A172 (cell line): ENCODE measurements around the gene FAM168A. TPM values are rescaled to one million over a fixed set of nuclear protein-coding genes. Genes with fewer than 3 reads are reported as not detected.

Experiments
- DNase-seq: peaks from one replicate; pipeline ENCODE4 v3.0.0-alpha.2; 2015; ENCODE audit warnings: low spot score
- total RNA-seq: library from RNA; depleted of rRNA; stranded (reverse); fragments of >200 nt; shearing (Covaris generic); gene quantifications from 2 replicates; pipeline ENCODE4 v1.2.3, GENCODE V29; 2014; rRNA removed

FAM168A gene
- total RNA-seq, 1 experiment from 2014 or later, result 22.3 TPM

- DNase-seq, result no peak
Observed at GRCh38 chr11:73367482-73368024, 230.4 kb downstream of the FAM168A start.

- no peak for DNase-seq
Observed at GRCh38 chr11:73366953-73367352, 231.0 kb downstream of the FAM168A start.

GRCh38 chr11:73366265-73366610 lies 231.7 kb downstream of the FAM168A start:
- DNase-seq, result no peak

- no peak for DNase-seq
Observed at GRCh38 chr11:73365352-73366264, 232.3 kb downstream of the FAM168A start.

GRCh38 chr11:73363147-73363546 lies 234.8 kb downstream of the FAM168A start:
- no peak for DNase-seq

- no peak for DNase-seq
Observed at GRCh38 chr11:73361953-73362776, 235.7 kb downstream of the FAM168A start.

DNA sequence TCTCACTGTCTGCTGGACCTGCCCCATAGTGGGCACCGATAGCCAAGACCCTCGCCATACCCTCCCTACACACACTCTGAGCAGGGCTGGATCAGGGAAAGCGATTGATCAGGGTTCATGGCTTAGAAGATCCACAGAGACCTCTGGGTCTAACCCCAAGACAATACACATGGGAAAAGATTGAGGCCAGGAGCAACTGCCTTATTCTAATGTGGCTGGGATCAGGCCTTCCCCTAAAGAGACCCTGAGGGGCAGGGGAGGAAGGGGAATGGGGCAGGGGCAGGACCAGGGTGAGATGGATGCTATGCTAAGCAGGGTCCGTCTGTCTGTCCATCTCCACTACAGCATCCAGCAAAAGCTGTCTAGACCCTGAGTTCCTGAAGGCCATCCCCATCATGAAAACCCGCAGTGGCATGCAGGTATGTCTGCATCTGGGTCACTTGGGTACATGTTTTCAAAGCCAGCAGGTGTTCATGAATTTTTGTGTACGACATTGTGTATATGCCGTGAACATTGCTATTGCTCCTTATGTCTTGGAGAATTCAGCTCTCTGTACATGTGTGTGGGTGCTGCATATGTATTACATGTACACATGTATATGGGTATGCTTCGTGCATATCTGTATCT lies 237.1 kb downstream of the FAM168A start:
- no peak for DNase-seq

GRCh38 chr11:73359930-73360742 lies 237.8 kb downstream of the FAM168A start:
- DNase-seq, result no peak

DNA sequence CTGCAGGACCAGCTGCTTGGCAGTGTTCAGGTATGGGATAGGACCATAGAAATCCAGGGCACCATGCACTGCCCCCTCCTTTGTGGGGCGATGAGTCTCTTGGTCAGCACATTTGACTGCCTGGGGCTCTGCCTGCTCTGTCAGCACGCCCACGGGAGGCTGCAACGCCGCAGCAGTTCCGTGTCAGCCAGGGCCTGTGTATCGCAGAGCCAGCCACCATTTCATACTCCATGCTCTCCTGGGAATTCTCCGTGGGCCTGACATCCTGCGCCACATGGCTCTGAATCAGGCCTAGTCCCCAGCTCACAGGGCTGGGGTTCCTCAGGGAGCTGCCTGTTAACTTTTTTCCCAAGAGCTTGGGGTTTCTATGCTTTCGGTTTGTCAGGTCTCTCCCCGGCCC lies 238.6 kb downstream of the FAM168A start:
- DNase-seq, result no peak

DNA sequence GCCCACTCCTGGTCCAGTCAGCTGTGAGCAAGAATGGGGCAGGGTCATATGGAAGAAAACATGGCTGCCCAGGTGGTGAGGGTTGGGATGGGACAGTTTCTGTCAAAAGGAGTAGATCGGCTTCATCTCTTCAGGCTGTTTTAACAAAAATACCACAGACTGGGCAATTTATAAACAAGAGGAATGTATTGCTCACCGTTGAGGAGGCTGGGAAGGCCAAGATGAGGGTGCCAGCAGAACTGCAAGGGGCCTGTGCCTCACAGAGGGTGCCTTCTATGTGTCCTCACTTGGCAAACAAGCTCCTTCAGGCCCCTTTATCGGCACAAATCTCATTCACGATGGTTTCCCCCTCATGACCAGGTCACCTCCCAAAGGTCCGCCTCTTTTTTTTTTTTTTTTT lies 239.8 kb downstream of the FAM168A start:
- DNase-seq, result no peak

DNA sequence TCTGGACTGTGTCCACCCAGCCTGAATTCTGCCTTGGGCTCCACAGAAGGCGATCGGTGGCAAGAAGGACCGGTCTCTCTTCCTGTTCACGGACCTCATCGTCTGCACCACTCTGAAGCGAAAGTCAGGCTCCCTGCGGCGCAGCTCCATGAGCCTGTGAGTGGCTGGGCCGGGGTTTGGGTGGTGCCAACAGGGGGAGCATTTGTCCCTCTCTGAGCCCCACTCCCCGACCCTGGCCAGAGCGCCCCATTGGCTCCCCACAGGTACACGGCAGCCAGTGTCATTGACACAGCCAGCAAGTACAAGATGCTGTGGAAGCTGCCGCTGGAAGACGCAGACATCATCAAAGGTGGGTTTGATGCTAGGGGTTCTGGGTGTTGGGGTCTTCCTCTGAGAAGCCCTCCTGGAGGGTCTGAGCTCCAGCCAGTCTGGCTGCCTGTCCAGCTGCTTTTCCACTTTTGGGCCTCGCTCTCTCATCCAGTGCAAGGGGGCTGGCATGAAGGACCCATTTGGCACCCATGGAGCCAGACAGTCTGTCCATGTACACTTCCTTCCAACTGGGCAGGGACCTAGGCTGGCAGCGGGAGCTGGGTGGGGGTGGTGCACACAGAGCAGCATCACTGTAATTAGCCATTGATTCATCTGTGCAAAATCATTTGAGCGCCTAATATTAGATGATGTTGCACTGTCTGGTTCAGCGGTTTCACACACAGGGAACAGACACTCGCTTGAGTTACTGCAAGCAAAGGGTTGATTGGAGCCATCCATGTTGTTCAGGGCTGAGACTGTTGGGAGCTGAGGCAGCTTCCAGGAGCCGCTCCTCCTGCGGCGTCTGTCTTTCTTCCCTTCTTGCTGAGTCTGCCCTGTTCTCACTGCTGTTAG lies 240.7 kb downstream of the FAM168A start:
- DNase-seq, result no peak

GRCh38 chr11:73355109-73355508 lies 242.8 kb downstream of the FAM168A start:
- DNase-seq, result no peak

DNA sequence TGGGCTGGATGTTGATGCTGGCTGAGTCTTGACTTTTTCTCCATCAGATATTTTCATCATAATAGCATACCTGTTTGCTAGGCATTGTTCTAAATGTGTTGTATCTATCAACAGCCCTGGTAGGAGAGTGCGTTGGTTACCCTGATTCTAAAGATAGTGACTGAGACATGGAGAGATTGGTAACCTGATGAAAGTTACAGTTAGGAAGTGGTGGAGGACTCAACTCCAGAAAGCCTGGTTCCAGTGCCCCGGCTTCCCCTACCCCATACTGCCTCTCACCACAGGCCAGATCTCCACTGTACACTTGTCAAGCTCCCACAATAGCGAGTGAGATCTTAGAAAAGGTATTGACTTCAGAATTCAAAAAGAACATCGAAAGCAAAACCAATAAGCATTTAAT lies 244.5 kb downstream of the FAM168A start:
- no peak for DNase-seq

- DNase-seq, result peak; percentile 51
Observed at GRCh38 chr11:73350908-73351636, 246.8 kb downstream of the FAM168A start.

Other genes starting within 250 kb of the FAM168A start
- 15.5 and 17.0 TPM in 2 replicates for gene RELT, start 221.7 kb downstream of the FAM168A start, total RNA-seq
- gene PLEKHB1, start 48.5 kb upstream of the FAM168A start, total RNA-seq, result 6.2 and 10.2 TPM in 2 replicates
- gene RAB6A, start 163.0 kb upstream of the FAM168A start, total RNA-seq, result 91.8 and 92.1 TPM in 2 replicates
- gene MRPL48, start 189.8 kb upstream of the FAM168A start, total RNA-seq, result 54.7 and 68.2 TPM in 2 replicates